H1 (cell line): ENCODE results near the gene TEX54. TPM values are rescaled to one million over a fixed set of nuclear protein-coding genes. Genes with fewer than 3 reads are reported as not detected.

Experiments used
- CTCF ChIA-PET: fragments of 300-600 bp; sonication (Branson Sonifier 250); formaldehyde crosslinking; loops from one replicate; lab custom pipeline; 2021; ENCODE audit not compliant: partially characterized antibody; lab: Charles Lee
- POLR2A ChIA-PET: fragments of 300-600 bp; sonication (Branson Sonifier 250); formaldehyde crosslinking; loops from one replicate; lab custom pipeline; 2021; ENCODE audit warnings: inconsistent platforms; ENCODE audit not compliant: partially characterized antibody; lab: Charles Lee
- DNase-seq, 2 experiments: peaks; one replicate each; pipeline versions ENCODE4 v3.0.0 to v3.0.0-alpha.2; 2010 to 2022; ENCODE audit warnings: low spot score in 2 of 2, low read depth in 1 of 2, mixed read lengths in 1 of 2
- FAIRE-seq: peaks from 2 replicates; lab custom pipeline; 2011; peaks lifted over from hg19 to GRCh38; lab: Jason Lieb, UNC
- H2AFZ ChIP-seq: 2 replicates; pipeline ENCODE4 v1.8.1; 2012; ENCODE audit warnings: low read length, inconsistent platforms
- H2AK5ac ChIP-seq: 2 replicates; pipeline ENCODE4 v1.6.1; 2013; ENCODE audit warnings: low read depth, low read length
- H2BK120ac ChIP-seq: replicated peaks from 2 replicates; pipeline ENCODE3; 2013; ENCODE audit warnings: low read depth, low read length, inconsistent platforms
- H2BK12ac ChIP-seq: 2 replicates; pipeline ENCODE4 v1.6.1; 2013; ENCODE audit warnings: low read depth, low read length
- H2BK15ac ChIP-seq: 2 replicates; pipeline ENCODE4 v1.6.1; 2013; ENCODE audit warnings: low read length
- H2BK20ac ChIP-seq: 2 replicates; pipeline ENCODE4 v1.6.1; 2013; ENCODE audit warnings: low read length
- H2BK5ac ChIP-seq: 2 replicates; pipeline ENCODE4 v1.6.1; 2013; ENCODE audit warnings: low read depth, low read length
- H3K14ac ChIP-seq: 2 replicates; pipeline ENCODE4 v1.6.1; 2013; ENCODE audit warnings: inconsistent platforms; ENCODE audit not compliant: insufficient read length
- H3K18ac ChIP-seq: 2 replicates; pipeline ENCODE4 v1.6.1; 2013; ENCODE audit warnings: low read length; ENCODE audit errors: extremely low read depth
- H3K23ac ChIP-seq: 2 replicates; pipeline ENCODE4 v1.6.1; 2013; ENCODE audit warnings: inconsistent platforms; ENCODE audit not compliant: insufficient read length
- H3K23me2 ChIP-seq: 2 replicates; pipeline ENCODE4 v1.6.1; 2013; ENCODE audit warnings: low read depth, low read length
- H3K27ac ChIP-seq: 2 replicates; pipeline ENCODE4 v1.6.1; 2011; ENCODE audit warnings: low read depth, low read length, inconsistent platforms
- H3K27me3 ChIP-seq, 4 experiments: replicated peaks in 1 of 4; 1 replicate in 1 of 4; 2 replicates in 3 of 4; pipeline versions ENCODE4 v1.6.1 to v1.8.1; 2011 to 2013; ENCODE audit warnings: low read length in 3 of 4, mild to moderate bottlenecking in 3 of 4, inconsistent platforms in 2 of 4, mixed read lengths in 2 of 4, moderate library complexity in 1 of 4; ENCODE audit not compliant: control insufficient read depth in 3 of 4, insufficient read depth in 3 of 4; ENCODE audit errors: extremely low read depth in 1 of 4
- H3K36me3 ChIP-seq, 4 experiments: 2 replicates each; pipeline versions ENCODE4 v1.6.1 to v1.8.1; 2011 to 2013; ENCODE audit warnings: mild to moderate bottlenecking in 4 of 4, low read length in 3 of 4, moderate library complexity in 2 of 4, control low read depth in 1 of 4, inconsistent platforms in 1 of 4; ENCODE audit not compliant: insufficient read depth in 4 of 4, control insufficient read depth in 2 of 4
- H3K4ac ChIP-seq: replicated peaks from 2 replicates; pipeline ENCODE3; 2013; ENCODE audit warnings: low read length, low read depth, mixed read lengths, inconsistent platforms; ENCODE audit not compliant: insufficient read length
- H3K4me1 ChIP-seq, 4 experiments: replicated peaks in 1 of 4; 1 replicate in 1 of 4; 2 replicates in 3 of 4; pipeline versions ENCODE4 v1.6.1 to v1.8.1; 2011 to 2013; ENCODE audit warnings: low read length in 3 of 4, inconsistent platforms in 2 of 4, mixed read lengths in 1 of 4; ENCODE audit not compliant: insufficient read depth in 4 of 4, control insufficient read depth in 3 of 4
- H3K4me2 ChIP-seq, 2 experiments: 2 replicates each; pipeline versions ENCODE4 v1.6.1 to v1.8.1; 2011 to 2013; ENCODE audit warnings: low read depth in 2 of 2, low read length in 2 of 2, control low read depth in 1 of 2, inconsistent platforms in 1 of 2, mild to moderate bottlenecking in 1 of 2; ENCODE audit not compliant: insufficient read depth in 1 of 2
- H3K4me3 ChIP-seq, 4 experiments: fragments of 200-600, 300-600 bp in 1 of 4; sonication (generic), shearing (Covaris generic), sonication (Bioruptor Twin) in 1 of 4; 2 replicates each; pipeline versions ENCODE4 v1.5.1 to v1.8.1; 2011 to 2016; ENCODE audit warnings: low read length in 4 of 4, low read depth in 3 of 4, control low read depth in 2 of 4, inconsistent platforms in 2 of 4, mild to moderate bottlenecking in 2 of 4, mixed read lengths in 1 of 4, moderate library complexity in 1 of 4; ENCODE audit not compliant: insufficient read depth in 2 of 4; ENCODE audit errors: extremely low read depth in 1 of 4
- H3K56ac ChIP-seq: replicated peaks from 2 replicates; pipeline ENCODE3; 2013; ENCODE audit warnings: low read depth, mild to moderate bottlenecking, mixed read lengths, low read length, inconsistent platforms; ENCODE audit not compliant: insufficient read length
- H3K79me1 ChIP-seq: 2 replicates; pipeline ENCODE4 v1.6.1; 2013; ENCODE audit warnings: low read depth, low read length, control low read depth
- H3K79me2 ChIP-seq, 2 experiments: 2 replicates each; pipeline versions ENCODE4 v1.6.1 to v1.8.1; 2012 to 2013; ENCODE audit warnings: low read length in 2 of 2, mild to moderate bottlenecking in 2 of 2, inconsistent platforms in 1 of 2; ENCODE audit not compliant: insufficient read depth in 2 of 2, control insufficient read depth in 1 of 2
- H3K9ac ChIP-seq, 4 experiments: replicated peaks in 1 of 4; 1 replicate in 1 of 4; 2 replicates in 3 of 4; pipeline versions ENCODE4 v1.6.1 to v1.8.1; 2011 to 2013; ENCODE audit warnings: low read depth in 3 of 4, low read length in 3 of 4, control low read depth in 2 of 4, mild to moderate bottlenecking in 2 of 4, moderate library complexity in 2 of 4, inconsistent platforms in 1 of 4; ENCODE audit errors: extremely low read depth in 1 of 4
- H3K9me3 ChIP-seq, 2 experiments: 2 replicates each; pipeline versions ENCODE4 v1.6.1 to v1.8.1; 2012 to 2013; ENCODE audit warnings: mild to moderate bottlenecking in 2 of 2, moderate library complexity in 2 of 2, control low read depth in 1 of 2, inconsistent platforms in 1 of 2, low read depth in 1 of 2, low read length in 1 of 2, mixed read lengths in 1 of 2; ENCODE audit not compliant: insufficient read depth in 2 of 2
- H4K20me1 ChIP-seq, 2 experiments: replicated peaks in 1 of 2; 2 replicates each; pipeline versions ENCODE3 to v1.8.1; 2011 to 2013; ENCODE audit warnings: inconsistent platforms in 2 of 2, low read length in 2 of 2, mild to moderate bottlenecking in 1 of 2; ENCODE audit not compliant: insufficient read depth in 2 of 2, control insufficient read depth in 1 of 2
- H4K5ac ChIP-seq: 2 replicates; pipeline ENCODE4 v1.6.1; 2013; ENCODE audit warnings: low read length, low read depth, mixed read lengths, inconsistent platforms; ENCODE audit not compliant: insufficient read length
- H4K8ac ChIP-seq: 2 replicates; pipeline ENCODE4 v1.8.0; 2013; ENCODE audit warnings: mild to moderate bottlenecking, moderate library complexity, low read length, inconsistent platforms; ENCODE audit not compliant: insufficient read depth; ENCODE audit errors: extremely low read depth
- H4K91ac ChIP-seq: replicated peaks from 2 replicates; pipeline ENCODE3; 2013; ENCODE audit warnings: low read length, mixed read lengths, inconsistent platforms; ENCODE audit not compliant: insufficient read length
- CBX5 ChIP-seq: fragments of 300-800, 300-1000 bp; sonication (generic); IDR thresholded peaks from 2 replicates; pipeline ENCODE4 v1.7.1; 2016; ENCODE audit warnings: antibody characterized with exemption, low read length, low read depth
- KDM1A ChIP-seq: fragments of 200-600, 300-600 bp; sonication (generic); IDR thresholded peaks from 2 replicates; pipeline ENCODE4 v1.7.1; 2016; ENCODE audit warnings: mild to moderate bottlenecking, low read length, borderline replicate concordance
- POLR2A ChIP-seq, 2 experiments: IDR thresholded peaks; 1 replicate in 1 of 2; 2 replicates in 1 of 2; pipeline ENCODE4 v1.6.1; 2011; ENCODE audit warnings: low read depth in 2 of 2, low read length in 2 of 2, mild to moderate bottlenecking in 2 of 2; ENCODE audit errors: control extremely low read depth in 1 of 2
- SIRT6 ChIP-seq: IDR thresholded peaks from one replicate; pipeline ENCODE4 v1.7.1; 2012; ENCODE audit warnings: low read length, inconsistent platforms
- WGBS, 2 experiments: shearing (Covaris generic) in 1 of 2; methylation state at CpG; one replicate each; pipeline versions ENCODE4 v1.1.6 to v1.1.7; 2013 to 2015; ENCODE audit warnings: low lambda C conversion rate in 2 of 2, mixed read lengths in 2 of 2, inconsistent platforms in 1 of 2, low coverage in 1 of 2, missing lambda C conversion rate in 1 of 2; ENCODE audit not compliant: insufficient replicate concordance in 2 of 2, insufficient coverage in 1 of 2, insufficient read length in 1 of 2; ENCODE audit errors: extremely low coverage in 1 of 2, missing lambda C conversion rate in 1 of 2; 5-methylcytosine and 5-hydroxymethylcytosine counted together
- polyA plus RNA-seq, 7 experiments: library from polyadenylated mRNA; depleted of rRNA in 3 of 7; stranded (reverse) in 5 of 7; unstranded in 2 of 7; fragments of >200 nt in 5 of 7; fragments of 200-250 nt in 2 of 7; gene quantifications; 1 replicate in 5 of 7; 2 replicates in 1 of 7; 4 replicates in 1 of 7; pipeline versions ENCODE4 v1.2.1 to v1.2.3, GENCODE V29; 2011 to 2013; ENCODE audit warnings: missing spikeins in 2 of 7, mixed read lengths in 2 of 7
- total RNA-seq: library from RNA; stranded (reverse); fragmentation: NEBNext Ultra II Directional; extraction: Animal tissue kit (Norgen Biotek cat#: 25700); gene quantifications from 2 replicates; pipeline ENCODE4 v1.2.1, GENCODE V29; 2021

Gene TEX54
- total and polyA plus RNA-seq, 2 of the 8 experiments (the other 6 are each of a cell fraction or from before 2014, with no cell fraction given) = 1.2 TPM; not detected in 1

GRCh38 chr11:62804310-62805075 lies 28.1 kb downstream of the TEX54 start:
- FAIRE-seq (no peak), DNase-seq (no peak)
- POLR2A ChIA-PET = interaction anchor here (0.6 to 10.0 kb wide), 28 partner anchors 8 to 1506 kb away, joined by 3 to 251 read pairs (median 5); partner anchors contain the start of genes BSCL2, C11orf98, CSKMT and GNG3

More at GRCh38 chr11:62804310-62805075, 28.1 kb downstream of the TEX54 start:
- H4K5ac ChIP-seq = no peak overlapping the region
- no peaks in the 10 kb centered on the region for H3K9me3 ChIP-seq
- H3K56ac ChIP-seq = no peak overlapping the region
- H3K4me1 ChIP-seq = peaks cover 0 to 5% (median under 1%) of the 10 kb centered on the region in 4 experiments; a peak in 1 of 7 replicates
- no peak overlapping the region for H4K91ac ChIP-seq
- H2BK20ac ChIP-seq = no peak overlapping the region
- no peak overlapping the region for H2AFZ ChIP-seq
- peaks cover 2 to 3% of the 10 kb centered on the region in 2 experiments for H4K20me1 ChIP-seq
- no peak overlapping the region for H2BK12ac ChIP-seq
- H2BK5ac ChIP-seq = no peak overlapping the region
- peak overlapping the region; percentile 66 to 85 (median 81) for H3K4me3 ChIP-seq
- H3K18ac ChIP-seq = no peak overlapping the region
- peak overlapping the region; percentile 81 to 93 for H3K4me2 ChIP-seq
- CTCF ChIA-PET = interaction anchor here (0.6 to 1.7 kb wide), 5 partner anchors 9 to 218 kb away, joined by 3 to 6 read pairs (median 3); partner anchors contain the start of gene ZBTB3
- H3K14ac ChIP-seq = no peak overlapping the region
- no peak overlapping the region for H4K8ac ChIP-seq
- H2AK5ac ChIP-seq = no peak overlapping the region
- H3K27ac ChIP-seq = 0 out of 2 replicates have a peak overlapping the region, but pooled peaks have one; percentile 23
- H3K9ac ChIP-seq = peak overlapping the region in 3 of 4 experiments; percentile 77 to 84 (median 79); a peak in 6 of 7 replicates
- H3K36me3 ChIP-seq = peaks cover 18 to 35% (median 28%) of the 10 kb centered on the region in 4 experiments
- no peak overlapping the region for H3K23ac ChIP-seq
- peaks cover 6% of the 10 kb centered on the region; the same call in 1 of the 2 replicates for H3K79me1 ChIP-seq
- H3K79me2 ChIP-seq = peaks cover 5 to 18% of the 10 kb centered on the region in 2 experiments; a peak in 3 of 4 replicates
- no peaks in the 10 kb centered on the region for H3K27me3 ChIP-seq
- TF ChIP-seq KDM1A (no peak), CBX5 (no peak), SIRT6 (no peak), POLR2A (IDR thresholded peaks at IDR 0.05; ENCODE audit: control extremely low read depth in 1 of 2, low read depth in 2 of 2, low read length in 2 of 2) (peak in 1 of 2 experiments; percentile 28; a peak in 1 of 3 replicates)
- 25% methylated on average over 14 of the region's 14 CpGs; no CpG with 5 or more reads in 1 of the 2 experiments for WGBS, 2 experiments
- H2BK15ac ChIP-seq = no peak overlapping the region
- peaks cover 4% of the 10 kb centered on the region; the same call in 1 of the 2 replicates for H3K23me2 ChIP-seq
- H2BK120ac ChIP-seq = no peak overlapping the region
- no peak overlapping the region for H3K4ac ChIP-seq
